Stimulated activated naive CD4-positive, alpha-beta T cell treated with Interleukin-2 at 50 U/mL for 16 hours (primary cell): ENCODE measurements around the gene CACTIN.
"Not testable (repeated sequence)": the region's sequence is repeated elsewhere in the genome, so short reads cannot be mapped to it uniquely, and the experiment has no call there.

Source experiments
- DNase-seq: peaks from one replicate; lab custom pipeline; 2025; lab: John Stamatoyannopoulos, UW

Gene CACTIN

GRCh38 chr19:3626473-3627350, at the start of gene CACTIN:
Gene CACTIN (minus strand): TSS chr19:3626790. CDS start chr19:3626762, 28 bp downstream.
- DNase-seq: peak; percentile 99

GRCh38 chr19:3674784-3675543, 48.4 kb upstream of the CACTIN start:
- DNase-seq: no peak

GRCh38 chr19:3673506-3674439, 47.2 kb upstream of the CACTIN start:
- no peak for DNase-seq

GRCh38 chr19:3672993-3673392, 46.4 kb upstream of the CACTIN start:
- no peak for DNase-seq

- no peak for DNase-seq
Measured at GRCh38 chr19:3672575-3672948, 46.0 kb upstream of the CACTIN start.

GRCh38 chr19:3671680-3672574, 45.3 kb upstream of the CACTIN start:
- DNase-seq: peak; percentile 11

- DNase-seq: peak; percentile 31
Measured at GRCh38 chr19:3670796-3671679, 44.4 kb upstream of the CACTIN start.

- no peak for DNase-seq
Measured at GRCh38 chr19:3669947-3670795, 43.6 kb upstream of the CACTIN start.

GRCh38 chr19:3669082-3669946, 42.7 kb upstream of the CACTIN start:
- no peak for DNase-seq

- DNase-seq: no peak
Measured at GRCh38 chr19:3668331-3669081, 41.9 kb upstream of the CACTIN start.

GRCh38 chr19:3667766-3668165, 41.2 kb upstream of the CACTIN start:
- no peak for DNase-seq

GRCh38 chr19:3667037-3667638, 40.5 kb upstream of the CACTIN start:
- no peak for DNase-seq

- DNase-seq: not testable (repeated sequence)
Measured at GRCh38 chr19:3666545-3666856, 39.9 kb upstream of the CACTIN start.

GRCh38 chr19:3665681-3666544, 39.3 kb upstream of the CACTIN start:
- DNase-seq: peak; percentile 68

- DNase-seq: no peak
Measured at GRCh38 chr19:3664879-3665642, 38.5 kb upstream of the CACTIN start.
